Measurements from ENCODE around the gene ICA1. TPM values are rescaled to one million over a fixed set of nuclear protein-coding genes. Genes with fewer than 3 reads are reported as not detected.
A peak's percentile ranks its signal among the peaks of the same experiment; 100 is the strongest.

The ICA1 gene
- total RNA-seq, 1 donor from 2014 or later = 54.9 TPM

GRCh38 chr7:8236780-8237407 lies 25.1 kb downstream of the ICA1 start:
- H3K4me3 ChIP-seq = no peak overlapping the region
- TF ChIP-seq CTCF (IDR thresholded peaks at IDR 0.05; ENCODE audit: borderline replicate concordance) = peak; percentile 28
- H3K4me1 ChIP-seq = peaks cover 55% of the 10 kb centered on the region
- intact Hi-C loops (cut with micrococcal nuclease) = no loop called here
- no peaks in the 10 kb centered on the region for H3K27me3 ChIP-seq (ENCODE audit: low read depth)
- H3K9me3 ChIP-seq (replicated peaks) = no peaks in the 10 kb centered on the region
- peak overlapping the region; percentile 59 for H3K27ac ChIP-seq (replicated peaks)
- no peak for DNase-seq
- H3K36me3 ChIP-seq = peaks cover 5% of the 10 kb centered on the region

DNA sequence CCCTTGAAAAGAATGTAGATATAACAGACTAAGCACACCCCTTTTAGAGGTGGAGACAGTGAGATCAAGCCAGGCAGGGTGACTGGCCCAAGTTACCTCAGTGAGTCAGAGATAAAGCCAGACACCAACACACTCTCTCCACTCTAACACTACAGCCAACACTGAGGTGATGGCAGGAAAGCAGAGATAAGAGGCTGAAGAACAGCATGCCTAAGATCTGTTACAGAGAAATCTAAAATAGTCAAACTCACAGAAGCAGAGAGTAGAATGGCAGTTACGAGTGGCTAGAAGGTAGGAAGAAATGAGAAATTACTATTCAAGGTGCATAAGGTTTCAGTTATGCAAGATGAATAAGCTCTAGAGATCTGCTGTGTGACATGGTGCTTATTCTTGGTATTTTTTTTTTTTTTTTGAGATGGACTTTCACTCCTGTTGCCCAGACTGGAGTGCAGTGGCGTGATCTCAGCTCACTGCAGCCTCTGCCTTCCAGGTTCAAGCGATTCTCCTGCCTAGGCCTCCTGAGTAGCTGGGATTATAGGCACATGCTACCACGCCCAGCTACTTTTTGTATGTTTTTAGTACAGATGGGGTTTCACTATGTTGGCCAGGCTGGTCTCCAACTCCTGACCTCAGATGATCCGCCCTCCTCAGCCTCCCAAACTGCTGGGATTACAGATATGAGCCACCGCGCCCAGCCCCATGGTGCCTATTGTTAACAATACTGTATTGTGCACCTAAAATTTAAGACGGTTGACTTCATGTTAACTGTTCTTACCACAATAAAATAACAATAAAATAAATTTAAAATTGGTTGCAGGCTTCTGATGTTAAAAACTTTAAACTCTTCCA lies 28.7 kb downstream of the ICA1 start:
- peaks cover 5% of the 10 kb centered on the region for H3K36me3 ChIP-seq
- peak overlapping the region; percentile 61 for H3K27ac ChIP-seq (replicated peaks)

DNA sequence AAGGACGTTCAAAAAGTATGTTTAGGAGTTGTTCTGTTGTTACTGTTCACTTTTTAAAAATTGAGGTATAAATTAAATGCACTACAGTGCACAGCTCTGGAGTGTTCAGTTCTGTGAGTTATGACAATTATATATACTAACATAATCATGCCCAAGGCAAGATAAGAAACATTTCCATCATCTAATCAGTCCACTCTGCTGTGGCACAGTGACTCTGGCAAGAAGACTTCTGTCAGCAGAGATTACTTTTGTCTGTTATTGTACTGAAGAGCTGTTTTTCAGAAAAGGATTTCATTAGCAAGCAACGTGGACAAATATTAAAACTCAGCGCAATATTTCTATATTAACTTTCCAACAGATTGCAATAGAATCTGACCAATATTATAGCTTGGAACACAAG lies 32.0 kb downstream of the ICA1 start:
- intact Hi-C loops (cut with micrococcal nuclease) = no loop called here
- Histone ChIP-seq H3K4me1 (peaks cover 50% of the 10 kb centered on the region), H3K36me3 (no peaks in the 10 kb centered on the region), H3K27me3 (ENCODE audit: low read depth) (no peaks in the 10 kb centered on the region), H3K9me3 (replicated peaks) (no peaks in the 10 kb centered on the region), H3K27ac (replicated peaks) (peak overlapping the region; percentile 24), H3K4me3 (no peak overlapping the region)
- no peak for TF ChIP-seq CTCF (IDR thresholded peaks at IDR 0.05; ENCODE audit: borderline replicate concordance)
- DNase-seq = no peak

More for the DNA sequence above, 28.7 kb downstream of the ICA1 start:
- TF ChIP-seq CTCF (IDR thresholded peaks at IDR 0.05; ENCODE audit: borderline replicate concordance) = no peak
- H3K9me3 ChIP-seq (replicated peaks) = no peaks in the 10 kb centered on the region
- intact Hi-C loops (cut with micrococcal nuclease) = no loop called here
- H3K4me1 ChIP-seq = peaks cover 58% of the 10 kb centered on the region
- no peaks in the 10 kb centered on the region for H3K27me3 ChIP-seq (ENCODE audit: low read depth)
- no peak overlapping the region for H3K4me3 ChIP-seq
- no peak for DNase-seq

DNA sequence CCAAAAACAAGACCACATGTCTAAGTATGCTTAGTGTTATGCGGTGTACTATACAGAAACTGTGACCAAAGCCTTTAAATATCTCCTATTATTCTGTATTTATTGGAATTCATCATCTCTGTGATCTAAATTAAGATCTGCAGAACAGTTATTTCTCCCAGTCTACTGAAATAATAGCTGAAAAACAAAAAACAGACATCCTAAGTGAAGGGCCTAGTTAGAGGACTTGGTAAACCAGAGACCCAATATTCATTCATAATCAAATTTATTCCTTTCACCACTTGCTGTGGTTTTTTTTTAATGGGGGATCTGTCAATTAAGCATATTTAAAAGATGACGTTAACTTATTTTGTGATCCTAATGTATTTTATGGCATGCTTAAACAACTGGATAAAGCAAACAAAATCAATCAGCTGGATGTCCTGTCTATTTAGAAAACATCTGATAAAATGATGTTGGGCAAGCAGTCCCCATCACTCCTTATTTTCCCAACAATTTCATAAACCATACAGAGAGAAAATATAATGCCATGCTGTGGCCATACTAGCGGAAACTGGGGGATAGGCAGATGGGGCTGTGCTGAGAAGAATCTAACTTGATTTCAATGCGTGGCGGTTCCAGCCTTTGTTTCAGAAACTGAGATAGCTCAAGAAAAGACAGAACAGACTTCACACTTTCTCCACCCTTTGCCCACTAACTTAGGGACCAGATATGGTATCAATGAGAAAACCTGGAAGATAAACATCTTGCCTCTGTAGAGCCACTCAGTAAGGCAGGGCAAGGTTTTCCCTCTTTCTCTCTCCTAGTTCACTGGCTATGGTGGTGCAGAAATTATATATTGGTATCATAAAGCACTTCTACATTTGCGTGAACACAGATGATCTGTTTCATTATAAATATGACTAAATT lies 32.9 kb downstream of the ICA1 start:
- no peak overlapping the region for H3K4me3 ChIP-seq
- H3K36me3 ChIP-seq = no peaks in the 10 kb centered on the region
- peaks cover 48% of the 10 kb centered on the region for H3K4me1 ChIP-seq
- H3K27me3 ChIP-seq (ENCODE audit: low read depth) = no peaks in the 10 kb centered on the region
- intact Hi-C loops (cut with micrococcal nuclease) = no loop called here
- TF ChIP-seq CTCF (IDR thresholded peaks at IDR 0.05; ENCODE audit: borderline replicate concordance) = no peak
- H3K9me3 ChIP-seq (replicated peaks) = no peaks in the 10 kb centered on the region
- peak overlapping the region; percentile 24 for H3K27ac ChIP-seq (replicated peaks)
- no peak for DNase-seq

DNA sequence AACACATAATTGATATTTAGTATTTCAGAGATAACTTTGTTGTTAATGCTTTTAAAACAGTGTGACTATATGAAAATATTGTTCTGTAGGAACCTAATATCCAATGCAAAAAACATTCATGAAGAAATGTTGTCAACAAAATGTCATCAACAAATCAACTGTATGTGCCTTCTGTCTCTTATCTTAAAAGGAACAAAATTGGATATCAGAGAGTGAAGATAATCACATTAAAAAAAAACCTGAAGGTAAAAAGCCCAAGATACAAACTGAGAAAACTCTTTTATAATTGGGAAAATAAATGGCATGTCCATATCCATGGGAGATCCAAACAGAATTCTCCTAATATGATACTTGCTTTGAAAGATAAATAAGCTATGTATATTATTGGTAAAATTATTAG lies 33.9 kb downstream of the ICA1 start:
- H3K4me1 ChIP-seq = peaks cover 39% of the 10 kb centered on the region
- TF ChIP-seq CTCF (IDR thresholded peaks at IDR 0.05; ENCODE audit: borderline replicate concordance) = no peak
- no peak overlapping the region for H3K4me3 ChIP-seq
- no peaks in the 10 kb centered on the region for H3K9me3 ChIP-seq (replicated peaks)
- no peak overlapping the region for H3K27ac ChIP-seq (replicated peaks)
- H3K36me3 ChIP-seq = no peaks in the 10 kb centered on the region
- intact Hi-C loops (cut with micrococcal nuclease) = no loop called here
- no peak for DNase-seq
- no peaks in the 10 kb centered on the region for H3K27me3 ChIP-seq (ENCODE audit: low read depth)
